Esophagus muscularis mucosa (tissue), 4 donors: ENCODE results near the gene ARFGAP3.

Experiments used
- EP300 ChIP-seq: sonication (generic); formaldehyde crosslinking; IDR thresholded peaks from one replicate; pipeline ENCODE4 v1.6.1; 2017; ENCODE audit warnings: antibody characterized with exemption
- POLR2A ChIP-seq: fragments of 450-650 bp; IDR thresholded peaks from one replicate; pipeline ENCODE4 v1.6.1; 2017; ENCODE audit warnings: antibody characterized with exemption, moderate library complexity, mild to moderate bottlenecking, low read depth
- TF ChIP-seq, protein P1 (sequence below), 3 experiments: fragments of 200-600 bp in 2 of 3; fragments of 450-650 bp in 1 of 3; sonication (generic) in 2 of 3; IDR thresholded peaks; one replicate each; pipeline ENCODE4 v1.5.1; 2017 to 2019; ENCODE audit warnings: antibody characterized with exemption in 3 of 3, mild to moderate bottlenecking in 2 of 3, moderate library complexity in 1 of 3

DNA sequence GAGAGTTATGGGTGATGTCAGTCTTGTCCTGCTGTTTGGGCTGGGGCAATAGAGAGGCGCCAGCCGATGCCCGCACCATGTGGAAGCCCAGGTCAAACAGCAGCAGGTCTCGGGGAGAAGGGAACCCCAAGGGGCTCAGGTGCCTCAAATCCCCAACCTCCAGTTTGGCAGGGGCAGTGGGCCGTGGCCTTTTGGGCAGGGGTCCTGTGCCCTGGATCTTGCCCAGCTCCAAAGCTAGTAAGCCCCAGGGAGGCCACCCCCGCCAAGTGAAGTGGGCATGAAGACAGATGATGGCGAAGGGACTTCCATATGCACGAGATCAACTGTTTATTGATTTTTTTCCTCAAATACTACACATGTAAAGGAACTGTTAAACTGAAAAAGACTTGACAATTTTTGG, 12.4 kb upstream of the ARFGAP3 start:
- TF ChIP-seq EP300 (no peak), POLR2A (no peak)
- TF ChIP-seq, protein P1, sequence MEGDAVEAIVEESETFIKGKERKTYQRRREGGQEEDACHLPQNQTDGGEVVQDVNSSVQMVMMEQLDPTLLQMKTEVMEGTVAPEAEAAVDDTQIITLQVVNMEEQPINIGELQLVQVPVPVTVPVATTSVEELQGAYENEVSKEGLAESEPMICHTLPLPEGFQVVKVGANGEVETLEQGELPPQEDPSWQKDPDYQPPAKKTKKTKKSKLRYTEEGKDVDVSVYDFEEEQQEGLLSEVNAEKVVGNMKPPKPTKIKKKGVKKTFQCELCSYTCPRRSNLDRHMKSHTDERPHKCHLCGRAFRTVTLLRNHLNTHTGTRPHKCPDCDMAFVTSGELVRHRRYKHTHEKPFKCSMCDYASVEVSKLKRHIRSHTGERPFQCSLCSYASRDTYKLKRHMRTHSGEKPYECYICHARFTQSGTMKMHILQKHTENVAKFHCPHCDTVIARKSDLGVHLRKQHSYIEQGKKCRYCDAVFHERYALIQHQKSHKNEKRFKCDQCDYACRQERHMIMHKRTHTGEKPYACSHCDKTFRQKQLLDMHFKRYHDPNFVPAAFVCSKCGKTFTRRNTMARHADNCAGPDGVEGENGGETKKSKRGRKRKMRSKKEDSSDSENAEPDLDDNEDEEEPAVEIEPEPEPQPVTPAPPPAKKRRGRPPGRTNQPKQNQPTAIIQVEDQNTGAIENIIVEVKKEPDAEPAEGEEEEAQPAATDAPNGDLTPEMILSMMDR (IDR thresholded peaks at IDR 0.05): no peak
